Measurements from ENCODE around the gene CLASRP. TPM values are rescaled to one million over a fixed set of nuclear protein-coding genes. Genes with fewer than 3 reads are reported as not detected.

CLASRP gene
- total RNA-seq, 1 donor from 2014 or later, result 81.5 TPM

DNA sequence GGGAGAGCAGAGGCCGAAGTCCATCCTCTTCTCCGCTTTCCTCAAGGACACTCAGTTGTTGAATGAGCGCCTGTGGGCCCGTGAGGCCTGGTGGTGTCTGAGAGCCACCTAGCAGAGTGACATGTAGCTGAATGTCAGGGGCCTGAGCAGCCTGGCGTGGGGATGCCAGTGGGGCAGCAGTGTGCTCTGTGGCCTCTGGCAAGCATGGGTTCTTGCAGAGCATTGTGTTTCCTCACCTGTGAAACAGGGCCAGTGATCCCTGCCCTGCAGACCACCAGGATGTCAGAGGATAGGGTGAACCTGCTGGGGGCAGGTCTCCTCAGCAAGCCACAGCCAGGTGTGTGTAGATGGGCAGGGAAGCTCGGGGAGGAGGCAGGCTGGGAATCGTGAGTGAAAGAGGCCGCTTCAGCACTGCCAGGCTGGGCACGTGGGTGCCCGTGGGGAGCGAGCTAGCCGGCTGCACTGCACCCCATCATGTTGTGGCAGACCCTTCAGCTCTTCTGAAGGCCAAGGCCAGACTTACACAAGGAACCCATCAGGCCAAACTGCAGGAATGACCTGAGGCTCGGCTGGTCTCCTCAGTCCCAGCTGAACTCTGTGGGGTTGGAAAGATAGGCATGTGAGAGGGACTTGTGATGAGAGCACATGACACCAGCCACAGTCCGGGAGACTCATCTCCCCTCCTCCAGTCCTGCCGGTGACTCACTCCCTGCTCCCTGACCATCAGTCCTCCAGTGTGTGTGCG lies 59.1 kb downstream of the CLASRP start:
- DNase-seq (ENCODE audit: extremely low spot score, unreplicated experiment), result no peak
- TF ChIP-seq, protein P1, sequence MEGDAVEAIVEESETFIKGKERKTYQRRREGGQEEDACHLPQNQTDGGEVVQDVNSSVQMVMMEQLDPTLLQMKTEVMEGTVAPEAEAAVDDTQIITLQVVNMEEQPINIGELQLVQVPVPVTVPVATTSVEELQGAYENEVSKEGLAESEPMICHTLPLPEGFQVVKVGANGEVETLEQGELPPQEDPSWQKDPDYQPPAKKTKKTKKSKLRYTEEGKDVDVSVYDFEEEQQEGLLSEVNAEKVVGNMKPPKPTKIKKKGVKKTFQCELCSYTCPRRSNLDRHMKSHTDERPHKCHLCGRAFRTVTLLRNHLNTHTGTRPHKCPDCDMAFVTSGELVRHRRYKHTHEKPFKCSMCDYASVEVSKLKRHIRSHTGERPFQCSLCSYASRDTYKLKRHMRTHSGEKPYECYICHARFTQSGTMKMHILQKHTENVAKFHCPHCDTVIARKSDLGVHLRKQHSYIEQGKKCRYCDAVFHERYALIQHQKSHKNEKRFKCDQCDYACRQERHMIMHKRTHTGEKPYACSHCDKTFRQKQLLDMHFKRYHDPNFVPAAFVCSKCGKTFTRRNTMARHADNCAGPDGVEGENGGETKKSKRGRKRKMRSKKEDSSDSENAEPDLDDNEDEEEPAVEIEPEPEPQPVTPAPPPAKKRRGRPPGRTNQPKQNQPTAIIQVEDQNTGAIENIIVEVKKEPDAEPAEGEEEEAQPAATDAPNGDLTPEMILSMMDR (IDR thresholded peaks at IDR 0.05), result no peak
- no peaks in the 10 kb centered on the region for H3K27me3 Mint-ChIP-seq (ENCODE audit: unreplicated experiment)
- H3K4me3 Mint-ChIP-seq (ENCODE audit: unreplicated experiment), result peak overlapping the region; percentile 51
- peaks cover 76% of the 10 kb centered on the region for H3K4me1 Mint-ChIP-seq (ENCODE audit: unreplicated experiment)
- H3K36me3 Mint-ChIP-seq (ENCODE audit: unreplicated experiment), result peaks cover 6% of the 10 kb centered on the region
- H3K9me3 Mint-ChIP-seq (ENCODE audit: unreplicated experiment), result no peaks in the 10 kb centered on the region
- peak overlapping the region; percentile 88 for H3K27ac Mint-ChIP-seq (ENCODE audit: unreplicated experiment)

DNA sequence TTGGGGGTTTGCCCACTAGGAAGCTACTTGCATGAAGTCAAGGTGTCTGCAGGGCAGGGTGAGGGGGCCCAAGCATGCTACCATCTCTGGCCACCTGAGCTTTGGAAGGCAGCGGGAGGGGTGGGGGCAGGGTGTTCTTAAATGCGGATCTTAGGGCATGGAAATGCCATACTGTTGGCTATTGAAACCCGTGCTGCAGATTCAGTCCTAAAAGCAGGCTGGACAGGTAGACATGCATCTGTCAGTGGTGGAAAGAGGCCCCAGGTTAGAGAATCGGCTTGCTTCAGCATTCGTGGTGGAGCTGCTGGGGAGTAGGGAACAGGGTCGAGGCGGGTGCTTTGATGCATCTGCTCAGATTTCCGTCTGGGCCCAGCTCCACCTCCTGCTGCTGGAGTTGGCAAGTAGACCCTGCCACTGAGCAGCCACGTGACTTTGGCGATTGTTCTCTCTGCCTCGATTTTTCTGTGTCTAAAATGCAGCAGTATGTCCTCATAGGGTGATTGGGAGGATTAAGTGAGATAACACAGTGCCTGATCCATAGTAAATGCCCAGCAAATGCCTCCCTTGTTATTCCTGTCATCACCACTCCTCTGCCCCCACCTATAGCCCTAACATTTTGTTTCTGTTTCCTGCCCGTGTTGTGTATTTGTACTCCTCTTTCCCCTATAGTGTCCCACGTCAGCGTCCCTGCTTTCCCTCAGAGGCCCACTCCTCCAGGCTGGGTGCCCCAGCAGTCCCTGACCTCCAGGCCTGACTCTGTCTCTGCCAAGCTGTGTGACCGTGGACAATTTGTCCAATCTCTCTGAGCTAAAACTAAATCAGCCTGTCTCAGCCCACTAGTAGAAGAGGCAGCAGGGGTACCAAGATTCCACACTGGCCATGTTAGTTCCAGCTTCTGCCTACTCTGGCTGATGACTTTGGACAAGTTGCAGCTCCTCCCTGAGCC lies 59.9 kb downstream of the CLASRP start:
- Mint-ChIP-seq H3K9me3 (ENCODE audit: unreplicated experiment) (no peaks in the 10 kb centered on the region), H3K27ac (ENCODE audit: unreplicated experiment) (peak overlapping the region; percentile 88), H3K4me1 (ENCODE audit: unreplicated experiment) (peaks cover 78% of the 10 kb centered on the region), H3K27me3 (ENCODE audit: unreplicated experiment) (no peaks in the 10 kb centered on the region), H3K36me3 (ENCODE audit: unreplicated experiment) (peaks cover 5% of the 10 kb centered on the region), H3K4me3 (ENCODE audit: unreplicated experiment) (peak overlapping the region; percentile 18)
- TF ChIP-seq, protein P1 (IDR thresholded peaks at IDR 0.05), result no peak
- no peak for DNase-seq (ENCODE audit: extremely low spot score, unreplicated experiment)

DNA sequence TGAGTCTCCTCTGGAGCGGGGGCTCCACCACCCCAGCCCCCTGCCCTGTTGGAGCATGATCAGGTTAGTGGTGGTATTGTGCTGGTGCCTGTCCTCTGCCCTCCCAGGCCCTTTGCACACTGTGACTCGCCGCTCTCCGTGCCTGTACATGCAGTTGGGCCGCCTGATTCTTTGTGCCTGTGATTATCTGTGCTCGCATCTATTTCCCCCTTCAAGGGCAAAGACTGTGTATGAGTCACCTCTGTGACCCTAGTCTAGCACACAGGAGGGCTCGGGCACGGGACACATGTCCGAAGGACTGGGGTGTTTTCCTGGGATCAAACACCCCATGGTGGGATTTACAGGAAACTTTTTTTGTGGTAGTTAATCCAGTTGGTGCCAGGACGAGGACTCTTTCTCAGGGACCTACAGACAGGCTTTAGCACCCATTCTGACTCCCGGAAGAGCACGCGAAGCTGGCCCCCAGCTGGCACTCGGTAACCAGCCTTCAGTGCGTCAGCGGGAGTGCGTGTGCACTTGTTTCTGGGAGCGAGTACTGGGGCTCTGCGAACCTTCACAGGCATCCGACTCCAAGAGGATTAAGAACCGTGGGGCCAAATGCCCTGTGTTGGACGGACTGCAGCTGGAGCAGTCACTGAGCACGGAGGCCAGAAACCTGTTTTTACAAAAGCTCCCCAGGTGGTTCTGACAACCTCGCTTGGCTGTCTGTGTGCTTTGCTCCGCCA lies 60.8 kb downstream of the CLASRP start:
- TF ChIP-seq, protein P1 (IDR thresholded peaks at IDR 0.05), result no peak
- peaks cover 78% of the 10 kb centered on the region for H3K4me1 Mint-ChIP-seq (ENCODE audit: unreplicated experiment)
- peaks cover 2% of the 10 kb centered on the region for H3K36me3 Mint-ChIP-seq (ENCODE audit: unreplicated experiment)
- H3K4me3 Mint-ChIP-seq (ENCODE audit: unreplicated experiment), result no peak overlapping the region
- no peaks in the 10 kb centered on the region for H3K9me3 Mint-ChIP-seq (ENCODE audit: unreplicated experiment)
- no peaks in the 10 kb centered on the region for H3K27me3 Mint-ChIP-seq (ENCODE audit: unreplicated experiment)
- DNase-seq (ENCODE audit: extremely low spot score, unreplicated experiment), result no peak
- H3K27ac Mint-ChIP-seq (ENCODE audit: unreplicated experiment), result peak overlapping the region; percentile 63

DNA sequence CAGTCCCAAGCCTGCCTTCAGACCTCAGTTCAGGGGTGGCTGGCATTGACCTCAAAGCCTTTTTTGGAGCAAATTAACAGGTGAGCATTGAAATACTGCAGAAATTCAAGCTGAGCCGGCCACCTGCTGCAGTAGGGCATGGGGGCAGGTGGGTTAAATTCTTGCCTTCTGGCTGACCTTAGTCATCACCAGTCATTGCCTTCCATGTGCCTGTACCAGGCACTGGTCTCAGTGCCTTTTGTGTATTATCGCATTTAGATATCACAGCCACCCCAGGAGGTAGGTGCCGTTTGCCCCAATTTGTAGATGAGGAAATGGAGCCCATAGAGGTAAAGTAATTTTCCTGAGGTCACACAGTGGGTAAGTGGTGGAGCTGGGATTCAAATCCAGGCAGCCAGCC lies 61.4 kb downstream of the CLASRP start:
- Mint-ChIP-seq H3K4me3 (ENCODE audit: unreplicated experiment) (no peak overlapping the region), H3K27ac (ENCODE audit: unreplicated experiment) (no peak overlapping the region), H3K9me3 (ENCODE audit: unreplicated experiment) (no peaks in the 10 kb centered on the region), H3K36me3 (ENCODE audit: unreplicated experiment) (peaks cover 2% of the 10 kb centered on the region), H3K27me3 (ENCODE audit: unreplicated experiment) (no peaks in the 10 kb centered on the region), H3K4me1 (ENCODE audit: unreplicated experiment) (peaks cover 72% of the 10 kb centered on the region)
- no peak for DNase-seq (ENCODE audit: extremely low spot score, unreplicated experiment)
- TF ChIP-seq, protein P1 (IDR thresholded peaks at IDR 0.05), result no peak
